H1 (cell line): ENCODE measurements around the gene OGN. TPM values are rescaled to one million over a fixed set of nuclear protein-coding genes. Genes with fewer than 3 reads are reported as not detected.

Experiments used
- CTCF ChIA-PET: fragments of 300-600 bp; sonication (Branson Sonifier 250); formaldehyde crosslinking; loops from one replicate; lab custom pipeline; 2021; ENCODE audit not compliant: partially characterized antibody; lab: Charles Lee
- POLR2A ChIA-PET: fragments of 300-600 bp; sonication (Branson Sonifier 250); formaldehyde crosslinking; loops from one replicate; lab custom pipeline; 2021; ENCODE audit warnings: inconsistent platforms; ENCODE audit not compliant: partially characterized antibody; lab: Charles Lee
- DNase-seq, 2 experiments: peaks; one replicate each; pipeline versions ENCODE4 v3.0.0 to v3.0.0-alpha.2; 2010 to 2022; ENCODE audit warnings: low spot score in 2 of 2, low read depth in 1 of 2, mixed read lengths in 1 of 2
- FAIRE-seq: peaks from 2 replicates; lab custom pipeline; 2011; peaks lifted over from hg19 to GRCh38; lab: Jason Lieb, UNC
- H2AFZ ChIP-seq: 2 replicates; pipeline ENCODE4 v1.8.1; 2012; ENCODE audit warnings: low read length, inconsistent platforms
- H2AK5ac ChIP-seq: 2 replicates; pipeline ENCODE4 v1.6.1; 2013; ENCODE audit warnings: low read depth, low read length
- H2BK120ac ChIP-seq: replicated peaks from 2 replicates; pipeline ENCODE3; 2013; ENCODE audit warnings: low read depth, low read length, inconsistent platforms
- H2BK12ac ChIP-seq: 2 replicates; pipeline ENCODE4 v1.6.1; 2013; ENCODE audit warnings: low read depth, low read length
- H2BK15ac ChIP-seq: 2 replicates; pipeline ENCODE4 v1.6.1; 2013; ENCODE audit warnings: low read length
- H2BK20ac ChIP-seq: 2 replicates; pipeline ENCODE4 v1.6.1; 2013; ENCODE audit warnings: low read length
- H2BK5ac ChIP-seq: 2 replicates; pipeline ENCODE4 v1.6.1; 2013; ENCODE audit warnings: low read depth, low read length
- H3K14ac ChIP-seq: 2 replicates; pipeline ENCODE4 v1.6.1; 2013; ENCODE audit warnings: inconsistent platforms; ENCODE audit not compliant: insufficient read length
- H3K18ac ChIP-seq: 2 replicates; pipeline ENCODE4 v1.6.1; 2013; ENCODE audit warnings: low read length; ENCODE audit errors: extremely low read depth
- H3K23ac ChIP-seq: 2 replicates; pipeline ENCODE4 v1.6.1; 2013; ENCODE audit warnings: inconsistent platforms; ENCODE audit not compliant: insufficient read length
- H3K23me2 ChIP-seq: 2 replicates; pipeline ENCODE4 v1.6.1; 2013; ENCODE audit warnings: low read depth, low read length
- H3K27ac ChIP-seq: 2 replicates; pipeline ENCODE4 v1.6.1; 2011; ENCODE audit warnings: low read depth, low read length, inconsistent platforms
- H3K27me3 ChIP-seq, 4 experiments: replicated peaks in 1 of 4; 1 replicate in 1 of 4; 2 replicates in 3 of 4; pipeline versions ENCODE4 v1.6.1 to v1.8.1; 2011 to 2013; ENCODE audit warnings: low read length in 3 of 4, mild to moderate bottlenecking in 3 of 4, inconsistent platforms in 2 of 4, mixed read lengths in 2 of 4, moderate library complexity in 1 of 4; ENCODE audit not compliant: control insufficient read depth in 3 of 4, insufficient read depth in 3 of 4; ENCODE audit errors: extremely low read depth in 1 of 4
- H3K36me3 ChIP-seq, 4 experiments: 2 replicates each; pipeline versions ENCODE4 v1.6.1 to v1.8.1; 2011 to 2013; ENCODE audit warnings: mild to moderate bottlenecking in 4 of 4, low read length in 3 of 4, moderate library complexity in 2 of 4, control low read depth in 1 of 4, inconsistent platforms in 1 of 4; ENCODE audit not compliant: insufficient read depth in 4 of 4, control insufficient read depth in 2 of 4
- H3K4ac ChIP-seq: replicated peaks from 2 replicates; pipeline ENCODE3; 2013; ENCODE audit warnings: low read length, low read depth, mixed read lengths, inconsistent platforms; ENCODE audit not compliant: insufficient read length
- H3K4me1 ChIP-seq, 4 experiments: replicated peaks in 1 of 4; 1 replicate in 1 of 4; 2 replicates in 3 of 4; pipeline versions ENCODE4 v1.6.1 to v1.8.1; 2011 to 2013; ENCODE audit warnings: low read length in 3 of 4, inconsistent platforms in 2 of 4, mixed read lengths in 1 of 4; ENCODE audit not compliant: insufficient read depth in 4 of 4, control insufficient read depth in 3 of 4
- H3K4me2 ChIP-seq, 2 experiments: 2 replicates each; pipeline versions ENCODE4 v1.6.1 to v1.8.1; 2011 to 2013; ENCODE audit warnings: low read depth in 2 of 2, low read length in 2 of 2, control low read depth in 1 of 2, inconsistent platforms in 1 of 2, mild to moderate bottlenecking in 1 of 2; ENCODE audit not compliant: insufficient read depth in 1 of 2
- H3K4me3 ChIP-seq, 4 experiments: fragments of 200-600, 300-600 bp in 1 of 4; sonication (generic), shearing (Covaris generic), sonication (Bioruptor Twin) in 1 of 4; 2 replicates each; pipeline versions ENCODE4 v1.5.1 to v1.8.1; 2011 to 2016; ENCODE audit warnings: low read length in 4 of 4, low read depth in 3 of 4, control low read depth in 2 of 4, inconsistent platforms in 2 of 4, mild to moderate bottlenecking in 2 of 4, mixed read lengths in 1 of 4, moderate library complexity in 1 of 4; ENCODE audit not compliant: insufficient read depth in 2 of 4; ENCODE audit errors: extremely low read depth in 1 of 4
- H3K56ac ChIP-seq: replicated peaks from 2 replicates; pipeline ENCODE3; 2013; ENCODE audit warnings: low read depth, mild to moderate bottlenecking, mixed read lengths, low read length, inconsistent platforms; ENCODE audit not compliant: insufficient read length
- H3K79me1 ChIP-seq: 2 replicates; pipeline ENCODE4 v1.6.1; 2013; ENCODE audit warnings: low read depth, low read length, control low read depth
- H3K79me2 ChIP-seq, 2 experiments: 2 replicates each; pipeline versions ENCODE4 v1.6.1 to v1.8.1; 2012 to 2013; ENCODE audit warnings: low read length in 2 of 2, mild to moderate bottlenecking in 2 of 2, inconsistent platforms in 1 of 2; ENCODE audit not compliant: insufficient read depth in 2 of 2, control insufficient read depth in 1 of 2
- H3K9ac ChIP-seq, 4 experiments: replicated peaks in 1 of 4; 1 replicate in 1 of 4; 2 replicates in 3 of 4; pipeline versions ENCODE4 v1.6.1 to v1.8.1; 2011 to 2013; ENCODE audit warnings: low read depth in 3 of 4, low read length in 3 of 4, control low read depth in 2 of 4, mild to moderate bottlenecking in 2 of 4, moderate library complexity in 2 of 4, inconsistent platforms in 1 of 4; ENCODE audit errors: extremely low read depth in 1 of 4
- H3K9me3 ChIP-seq, 2 experiments: 2 replicates each; pipeline versions ENCODE4 v1.6.1 to v1.8.1; 2012 to 2013; ENCODE audit warnings: mild to moderate bottlenecking in 2 of 2, moderate library complexity in 2 of 2, control low read depth in 1 of 2, inconsistent platforms in 1 of 2, low read depth in 1 of 2, low read length in 1 of 2, mixed read lengths in 1 of 2; ENCODE audit not compliant: insufficient read depth in 2 of 2
- H4K20me1 ChIP-seq, 2 experiments: replicated peaks in 1 of 2; 2 replicates each; pipeline versions ENCODE3 to v1.8.1; 2011 to 2013; ENCODE audit warnings: inconsistent platforms in 2 of 2, low read length in 2 of 2, mild to moderate bottlenecking in 1 of 2; ENCODE audit not compliant: insufficient read depth in 2 of 2, control insufficient read depth in 1 of 2
- H4K5ac ChIP-seq: 2 replicates; pipeline ENCODE4 v1.6.1; 2013; ENCODE audit warnings: low read length, low read depth, mixed read lengths, inconsistent platforms; ENCODE audit not compliant: insufficient read length
- H4K8ac ChIP-seq: 2 replicates; pipeline ENCODE4 v1.8.0; 2013; ENCODE audit warnings: mild to moderate bottlenecking, moderate library complexity, low read length, inconsistent platforms; ENCODE audit not compliant: insufficient read depth; ENCODE audit errors: extremely low read depth
- H4K91ac ChIP-seq: replicated peaks from 2 replicates; pipeline ENCODE3; 2013; ENCODE audit warnings: low read length, mixed read lengths, inconsistent platforms; ENCODE audit not compliant: insufficient read length
- E2F6 ChIP-seq: IDR thresholded peaks from 2 replicates; pipeline ENCODE4 v1.6.1; 2012; ENCODE audit warnings: inconsistent platforms
- FOSL1 ChIP-seq: IDR thresholded peaks from 2 replicates; pipeline ENCODE4 v1.6.1; 2011; ENCODE audit warnings: mild to moderate bottlenecking, low read depth, low read length, moderate library complexity; ENCODE audit not compliant: insufficient read depth
- JUN ChIP-seq: IDR thresholded peaks from 2 replicates; pipeline ENCODE4 v1.6.1; 2011; ENCODE audit warnings: low read depth, mild to moderate bottlenecking, improper control_type of control experiment, low read length
- MAX ChIP-seq: IDR thresholded peaks from 2 replicates; pipeline ENCODE4 v1.6.1; 2012; ENCODE audit warnings: inconsistent platforms
- NANOG ChIP-seq: IDR thresholded peaks from 2 replicates; pipeline ENCODE4 v1.6.1; 2011; ENCODE audit warnings: low read length, low read depth, mild to moderate bottlenecking, inconsistent platforms; ENCODE audit not compliant: insufficient read depth, poor library complexity, severe bottlenecking
- RAD21 ChIP-seq, 2 experiments: IDR thresholded peaks in 1 of 2; conservative IDR thresholded peaks in 1 of 2; 2 replicates each; pipeline ENCODE4 v1.6.1; 2011; ENCODE audit warnings: low read depth in 2 of 2, low read length in 2 of 2, improper control_type of control experiment in 1 of 2, inconsistent platforms in 1 of 2, mild to moderate bottlenecking in 1 of 2, moderate library complexity in 1 of 2
- RFX5 ChIP-seq: IDR thresholded peaks from 2 replicates; pipeline ENCODE4 v1.6.1; 2011; ENCODE audit warnings: low read depth, low read length, improper control_type of control experiment, borderline replicate concordance
- WGBS, 2 experiments: shearing (Covaris generic) in 1 of 2; methylation state at CpG; one replicate each; pipeline versions ENCODE4 v1.1.6 to v1.1.7; 2013 to 2015; ENCODE audit warnings: low lambda C conversion rate in 2 of 2, mixed read lengths in 2 of 2, inconsistent platforms in 1 of 2, low coverage in 1 of 2, missing lambda C conversion rate in 1 of 2; ENCODE audit not compliant: insufficient replicate concordance in 2 of 2, insufficient coverage in 1 of 2, insufficient read length in 1 of 2; ENCODE audit errors: extremely low coverage in 1 of 2, missing lambda C conversion rate in 1 of 2; 5-methylcytosine and 5-hydroxymethylcytosine counted together
- polyA plus RNA-seq, 7 experiments: library from polyadenylated mRNA; depleted of rRNA in 3 of 7; stranded (reverse) in 5 of 7; unstranded in 2 of 7; fragments of >200 nt in 5 of 7; fragments of 200-250 nt in 2 of 7; gene quantifications; 1 replicate in 5 of 7; 2 replicates in 1 of 7; 4 replicates in 1 of 7; pipeline versions ENCODE4 v1.2.1 to v1.2.3, GENCODE V29; 2011 to 2013; ENCODE audit warnings: missing spikeins in 2 of 7, mixed read lengths in 2 of 7
- total RNA-seq: library from RNA; stranded (reverse); fragmentation: NEBNext Ultra II Directional; extraction: Animal tissue kit (Norgen Biotek cat#: 25700); gene quantifications from 2 replicates; pipeline ENCODE4 v1.2.1, GENCODE V29; 2021

Gene OGN
- total and polyA plus RNA-seq, 2 of the 8 experiments (the other 6 are each of a cell fraction or from before 2014, with no cell fraction given) = not detected

- H3K14ac ChIP-seq = no peak overlapping the region
- TF ChIP-seq MAX (no peak), NANOG (no peak), RAD21 (IDR thresholded peaks at IDR 0.05 in 1 of 2, conservative IDR thresholded peaks at IDR 0.05 in 1 of 2; ENCODE audit: low read depth in 2 of 2, low read length in 2 of 2) (no peak), E2F6 (no peak), JUN (no peak), FOSL1 (no peak), RFX5 (no peak)
Observed at GRCh38 chr9:92432972-92433548, 28.7 kb upstream of the OGN start.

More at GRCh38 chr9:92432972-92433548, 28.7 kb upstream of the OGN start:
- Histone ChIP-seq H3K4ac (no peak overlapping the region), H2AK5ac (no peak overlapping the region), H3K9ac (no peak overlapping the region), H2BK5ac (no peak overlapping the region), H3K4me3 (no peak overlapping the region), H2BK20ac (no peak overlapping the region), H2BK15ac (no peak overlapping the region), H3K27me3 (no peaks in the 10 kb centered on the region), H3K23me2 (no peaks in the 10 kb centered on the region), H3K56ac (no peak overlapping the region), H3K79me1 (no peaks in the 10 kb centered on the region), H3K36me3 (no peaks in the 10 kb centered on the region), H3K79me2 (no peaks in the 10 kb centered on the region), H4K20me1 (no peaks in the 10 kb centered on the region), H2BK12ac (no peak overlapping the region), H3K9me3 (no peaks in the 10 kb centered on the region), H4K8ac (no peak overlapping the region), H3K4me1 (no peaks in the 10 kb centered on the region), H3K18ac (no peak overlapping the region), H3K23ac (no peak overlapping the region), H2AFZ (no peak overlapping the region), H4K5ac (no peak overlapping the region), H4K91ac (no peak overlapping the region), H2BK120ac (no peak overlapping the region), H3K4me2 (no peak overlapping the region), H3K27ac (no peak overlapping the region)
- POLR2A ChIA-PET = no interaction called here
- no peak for DNase-seq
- 89% methylated on average over 5 of the region's 5 CpGs; no CpG with 5 or more reads in 1 of the 2 experiments for WGBS, 2 experiments
- CTCF ChIA-PET = no interaction called here
- no peak for FAIRE-seq
